Liver (tissue), 3 donors: Measurements from ENCODE around the gene APOD.

Experiments
- GABPA ChIP-seq, 2 donors: IDR thresholded peaks in 1 of 2; conservative IDR thresholded peaks in 1 of 2; 2 replicates each; pipeline ENCODE4 v1.6.1; 2016; ENCODE audit warnings: antibody characterized with exemption in 2 of 2, mild to moderate bottlenecking in 1 of 2, moderate library complexity in 1 of 2
- RXRA ChIP-seq, 2 donors: IDR thresholded peaks; 2 replicates each; pipeline ENCODE4 v1.6.1; 2017 to 2018; ENCODE audit warnings: antibody characterized with exemption in 2 of 2, mild to moderate bottlenecking in 1 of 2
- SP1 ChIP-seq: IDR thresholded peaks from 2 replicates; pipeline ENCODE4 v1.6.1; 2018; ENCODE audit warnings: antibody characterized with exemption, mild to moderate bottlenecking
- TAF1 ChIP-seq: conservative IDR thresholded peaks from 2 replicates; pipeline ENCODE4 v1.6.1; 2016; ENCODE audit warnings: antibody characterized with exemption, mild to moderate bottlenecking
- YY1 ChIP-seq: IDR thresholded peaks from 2 replicates; pipeline ENCODE4 v1.6.1; 2016; ENCODE audit warnings: antibody characterized with exemption, mild to moderate bottlenecking
- TF ChIP-seq, protein P1 (sequence below): IDR thresholded peaks from 2 replicates; pipeline ENCODE4 v1.6.1; 2016; ENCODE audit warnings: antibody characterized with exemption
- TF ChIP-seq, protein P2 (sequence below): fragments of 150-350 bp; IDR thresholded peaks from 2 replicates; pipeline ENCODE4 v1.5.1; 2017; ENCODE audit warnings: improper control_type of control experiment, low read depth, low read length; ENCODE audit not compliant: missing input control
- donor health status: healthy.
- donor health status: healthy.

DNA sequence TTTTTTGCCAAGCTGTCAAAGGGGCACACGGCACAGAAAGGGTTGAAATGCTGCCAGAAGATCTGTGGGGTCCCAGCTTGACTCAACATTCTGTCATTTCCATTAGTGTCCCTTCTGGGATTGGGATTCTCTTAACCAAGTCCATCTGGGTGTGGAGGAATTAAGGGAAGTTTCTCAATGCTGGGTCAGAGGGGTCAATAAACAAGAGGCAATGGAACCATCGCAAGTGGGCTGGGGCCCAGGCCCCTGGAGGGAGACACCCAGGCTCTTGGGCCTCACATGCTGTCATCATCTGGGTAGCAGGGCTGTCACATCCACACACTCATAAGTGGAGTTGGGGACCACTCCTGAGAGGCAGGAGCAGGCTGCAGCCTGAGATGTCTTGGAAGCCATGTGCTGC, 8.1 kb upstream of the APOD start:
- TF ChIP-seq GABPA (IDR thresholded peaks at IDR 0.05 in 1 of 2, conservative IDR thresholded peaks at IDR 0.05 in 1 of 2) (no peak), RXRA (IDR thresholded peaks at IDR 0.05) (no peak), SP1 (no peak), TAF1 (no peak), YY1 (no peak)
- TF ChIP-seq, protein P1, sequence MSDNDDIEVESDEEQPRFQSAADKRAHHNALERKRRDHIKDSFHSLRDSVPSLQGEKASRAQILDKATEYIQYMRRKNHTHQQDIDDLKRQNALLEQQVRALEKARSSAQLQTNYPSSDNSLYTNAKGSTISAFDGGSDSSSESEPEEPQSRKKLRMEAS: no peak
- TF ChIP-seq, protein P2, sequence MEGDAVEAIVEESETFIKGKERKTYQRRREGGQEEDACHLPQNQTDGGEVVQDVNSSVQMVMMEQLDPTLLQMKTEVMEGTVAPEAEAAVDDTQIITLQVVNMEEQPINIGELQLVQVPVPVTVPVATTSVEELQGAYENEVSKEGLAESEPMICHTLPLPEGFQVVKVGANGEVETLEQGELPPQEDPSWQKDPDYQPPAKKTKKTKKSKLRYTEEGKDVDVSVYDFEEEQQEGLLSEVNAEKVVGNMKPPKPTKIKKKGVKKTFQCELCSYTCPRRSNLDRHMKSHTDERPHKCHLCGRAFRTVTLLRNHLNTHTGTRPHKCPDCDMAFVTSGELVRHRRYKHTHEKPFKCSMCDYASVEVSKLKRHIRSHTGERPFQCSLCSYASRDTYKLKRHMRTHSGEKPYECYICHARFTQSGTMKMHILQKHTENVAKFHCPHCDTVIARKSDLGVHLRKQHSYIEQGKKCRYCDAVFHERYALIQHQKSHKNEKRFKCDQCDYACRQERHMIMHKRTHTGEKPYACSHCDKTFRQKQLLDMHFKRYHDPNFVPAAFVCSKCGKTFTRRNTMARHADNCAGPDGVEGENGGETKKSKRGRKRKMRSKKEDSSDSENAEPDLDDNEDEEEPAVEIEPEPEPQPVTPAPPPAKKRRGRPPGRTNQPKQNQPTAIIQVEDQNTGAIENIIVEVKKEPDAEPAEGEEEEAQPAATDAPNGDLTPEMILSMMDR: no peak
